DND-41 (cell line): Measurements from ENCODE around the gene CEBPG.

ENCODE experiments used
- ATAC-seq: fragments of 200-7000 bp; cut with Tn5 transposase; 3 replicates; pipeline ENCODE4 v1.9.1; 2021; ENCODE audit warnings: low read depth; ENCODE audit not compliant: insufficient read depth
- DNase-seq: peaks from one replicate; pipeline ENCODE4 v3.0.0-alpha.2; 2020
- H2AFZ ChIP-seq: 2 replicates; pipeline ENCODE4 v1.6.0; 2012; ENCODE audit warnings: low read depth, low read length
- H3K27ac ChIP-seq: 2 replicates; pipeline ENCODE4 v1.5.1; 2012; ENCODE audit warnings: low read length, inconsistent platforms
- H3K27me3 ChIP-seq: fragments of 200-600 bp; sonication (generic); 2 replicates; pipeline ENCODE4 v1.6.0; 2012; ENCODE audit warnings: low read length, mild to moderate bottlenecking, inconsistent platforms; ENCODE audit not compliant: insufficient read depth, poor library complexity
- H3K36me3 ChIP-seq: 2 replicates; pipeline ENCODE4 v1.5.1; 2012; ENCODE audit warnings: low read length, inconsistent platforms; ENCODE audit not compliant: insufficient read depth
- H3K4me1 ChIP-seq: 2 replicates; pipeline ENCODE4 v1.5.1; 2012; ENCODE audit warnings: mild to moderate bottlenecking, low read length; ENCODE audit not compliant: insufficient read depth
- H3K4me2 ChIP-seq: 2 replicates; pipeline ENCODE4 v1.6.0; 2012; ENCODE audit warnings: mild to moderate bottlenecking, moderate library complexity, low read length, inconsistent platforms; ENCODE audit not compliant: insufficient read depth
- H3K4me3 ChIP-seq, 2 experiments: fragments of 200-600 bp in 1 of 2; shearing (Covaris generic) in 1 of 2; 2 replicates each; pipeline ENCODE4 v1.5.1; 2012 to 2016; ENCODE audit warnings: inconsistent platforms in 2 of 2, low read length in 2 of 2, mild to moderate bottlenecking in 2 of 2, low read depth in 1 of 2, moderate library complexity in 1 of 2
- H3K79me2 ChIP-seq: 2 replicates; pipeline ENCODE4 v1.6.0; 2012; ENCODE audit warnings: low read length, inconsistent platforms; ENCODE audit not compliant: insufficient read depth
- H3K9ac ChIP-seq: 2 replicates; pipeline ENCODE4 v1.6.0; 2012; ENCODE audit warnings: low read depth, mild to moderate bottlenecking, inconsistent platforms, low read length, moderate library complexity
- H3K9me3 ChIP-seq: 2 replicates; pipeline ENCODE4 v1.5.1; 2012; ENCODE audit warnings: low read length, moderate library complexity, mild to moderate bottlenecking, inconsistent platforms; ENCODE audit not compliant: insufficient read depth, severe bottlenecking
- H4K20me1 ChIP-seq: 2 replicates; pipeline ENCODE4 v1.6.0; 2012; ENCODE audit warnings: low read length; ENCODE audit not compliant: insufficient read depth
- EZH2 ChIP-seq: IDR thresholded peaks from 3 replicates; pipeline ENCODE4 v1.6.1; 2012; ENCODE audit warnings: borderline replicate concordance, low read depth, mild to moderate bottlenecking, moderate library complexity, low read length, inconsistent platforms; ENCODE audit not compliant: severe bottlenecking
- TF ChIP-seq, protein P1 (sequence below): IDR thresholded peaks from 2 replicates; pipeline ENCODE4 v1.5.1; 2012; ENCODE audit warnings: borderline replicate concordance, low read length, moderate library complexity, mild to moderate bottlenecking; ENCODE audit not compliant: poor library complexity, severe bottlenecking; ENCODE audit errors: extremely low read depth

Gene CEBPG

DNA sequence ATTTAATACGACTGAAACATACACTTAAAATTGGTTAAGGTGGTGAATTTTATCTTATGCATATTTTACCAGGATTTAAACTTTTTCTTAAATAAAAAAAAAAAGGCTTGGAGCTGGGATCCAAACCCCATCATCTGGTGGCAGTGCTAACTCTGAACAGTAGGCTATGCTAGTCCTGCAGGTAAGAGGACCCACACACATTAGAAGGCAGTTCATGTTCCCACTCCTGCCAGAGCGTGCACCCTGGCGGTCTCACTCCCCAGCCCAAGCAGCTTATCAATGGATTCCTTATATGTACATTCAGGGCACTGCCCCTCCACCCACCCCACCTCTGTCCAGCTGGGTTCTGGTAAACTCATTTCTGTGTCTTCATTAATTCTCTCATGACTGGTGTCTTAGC lies 39.9 kb upstream of the CEBPG start:
- no peak for DNase-seq
- TF ChIP-seq, protein P1, sequence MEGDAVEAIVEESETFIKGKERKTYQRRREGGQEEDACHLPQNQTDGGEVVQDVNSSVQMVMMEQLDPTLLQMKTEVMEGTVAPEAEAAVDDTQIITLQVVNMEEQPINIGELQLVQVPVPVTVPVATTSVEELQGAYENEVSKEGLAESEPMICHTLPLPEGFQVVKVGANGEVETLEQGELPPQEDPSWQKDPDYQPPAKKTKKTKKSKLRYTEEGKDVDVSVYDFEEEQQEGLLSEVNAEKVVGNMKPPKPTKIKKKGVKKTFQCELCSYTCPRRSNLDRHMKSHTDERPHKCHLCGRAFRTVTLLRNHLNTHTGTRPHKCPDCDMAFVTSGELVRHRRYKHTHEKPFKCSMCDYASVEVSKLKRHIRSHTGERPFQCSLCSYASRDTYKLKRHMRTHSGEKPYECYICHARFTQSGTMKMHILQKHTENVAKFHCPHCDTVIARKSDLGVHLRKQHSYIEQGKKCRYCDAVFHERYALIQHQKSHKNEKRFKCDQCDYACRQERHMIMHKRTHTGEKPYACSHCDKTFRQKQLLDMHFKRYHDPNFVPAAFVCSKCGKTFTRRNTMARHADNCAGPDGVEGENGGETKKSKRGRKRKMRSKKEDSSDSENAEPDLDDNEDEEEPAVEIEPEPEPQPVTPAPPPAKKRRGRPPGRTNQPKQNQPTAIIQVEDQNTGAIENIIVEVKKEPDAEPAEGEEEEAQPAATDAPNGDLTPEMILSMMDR = no peak
- no peak for TF ChIP-seq EZH2
- H3K9ac ChIP-seq = no peak overlapping the region
- H2AFZ ChIP-seq = no peak overlapping the region
- no peaks in the 10 kb centered on the region for H3K36me3 ChIP-seq
- H4K20me1 ChIP-seq = no peaks in the 10 kb centered on the region
- H3K79me2 ChIP-seq = no peaks in the 10 kb centered on the region
- no peaks in the 10 kb centered on the region for H3K4me1 ChIP-seq
- no peaks in the 10 kb centered on the region for H3K27me3 ChIP-seq
- H3K4me2 ChIP-seq = no peak overlapping the region
- no peak overlapping the region for H3K27ac ChIP-seq
- no peaks in the 10 kb centered on the region for H3K9me3 ChIP-seq
- H3K4me3 ChIP-seq = no peak overlapping the region
- ATAC-seq = no peak

DNA sequence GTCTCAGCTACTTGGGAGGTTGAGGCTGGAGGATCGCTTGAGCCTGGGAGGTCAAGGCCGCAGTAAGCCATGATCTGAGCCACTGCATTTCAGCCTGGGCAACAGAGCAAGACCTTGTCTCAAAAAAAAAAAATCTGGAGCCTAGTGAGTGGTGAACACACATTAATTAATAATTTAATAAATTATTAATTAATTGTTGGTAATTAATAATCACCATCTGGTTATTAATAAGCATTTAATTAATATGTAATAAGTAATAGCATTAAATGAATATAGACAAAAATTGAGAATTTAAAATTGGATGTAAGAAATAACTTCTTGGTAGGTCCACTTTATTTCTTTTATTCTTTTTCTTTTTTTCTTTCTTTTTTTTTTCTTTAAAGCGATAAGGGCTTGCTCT lies 39.2 kb upstream of the CEBPG start:
- H3K4me1 ChIP-seq = no peaks in the 10 kb centered on the region
- no peak overlapping the region for H3K4me2 ChIP-seq
- no peaks in the 10 kb centered on the region for H3K79me2 ChIP-seq
- no peak overlapping the region for H2AFZ ChIP-seq
- no peaks in the 10 kb centered on the region for H3K9me3 ChIP-seq
- TF ChIP-seq, protein P1 = no peak
- TF ChIP-seq EZH2 = no peak
- ATAC-seq (no peak), DNase-seq (no peak)
- no peak overlapping the region for H3K4me3 ChIP-seq
- no peaks in the 10 kb centered on the region for H3K36me3 ChIP-seq
- no peak overlapping the region for H3K9ac ChIP-seq
- H3K27ac ChIP-seq = no peak overlapping the region
- H3K27me3 ChIP-seq = no peaks in the 10 kb centered on the region
- H4K20me1 ChIP-seq = no peaks in the 10 kb centered on the region

DNA sequence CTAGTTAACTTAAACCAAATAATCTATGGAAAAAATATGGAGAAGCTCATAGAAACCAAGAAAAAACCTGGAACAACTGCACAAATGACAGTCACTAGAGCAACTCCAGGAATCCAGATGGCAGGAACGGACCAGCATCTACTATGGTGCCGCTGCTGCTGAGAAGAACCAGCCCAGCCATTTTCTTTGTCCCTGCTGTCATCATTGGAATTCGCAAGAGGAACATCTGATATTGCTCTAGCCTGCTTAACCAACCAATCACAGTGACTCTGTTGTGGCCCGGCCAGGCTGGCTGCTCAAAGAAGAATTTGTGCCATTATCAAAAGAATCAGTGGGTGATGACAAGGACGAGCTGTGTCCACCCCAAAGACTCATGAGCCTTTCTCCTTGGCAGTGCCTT lies 38.1 kb upstream of the CEBPG start:
- no peak overlapping the region for H3K4me2 ChIP-seq
- no peaks in the 10 kb centered on the region for H4K20me1 ChIP-seq
- no peak overlapping the region for H3K4me3 ChIP-seq
- H3K27ac ChIP-seq = no peak overlapping the region
- no peak for ATAC-seq
- H2AFZ ChIP-seq = no peak overlapping the region
- H3K36me3 ChIP-seq = no peaks in the 10 kb centered on the region
- H3K9ac ChIP-seq = no peak overlapping the region
- H3K27me3 ChIP-seq = no peaks in the 10 kb centered on the region
- no peaks in the 10 kb centered on the region for H3K79me2 ChIP-seq
- TF ChIP-seq EZH2 = no peak
- TF ChIP-seq, protein P1 = no peak
- no peak for DNase-seq
- H3K9me3 ChIP-seq = no peaks in the 10 kb centered on the region
- no peaks in the 10 kb centered on the region for H3K4me1 ChIP-seq
